ENCODE data around the gene STIMATE.

Gene STIMATE

DNA sequence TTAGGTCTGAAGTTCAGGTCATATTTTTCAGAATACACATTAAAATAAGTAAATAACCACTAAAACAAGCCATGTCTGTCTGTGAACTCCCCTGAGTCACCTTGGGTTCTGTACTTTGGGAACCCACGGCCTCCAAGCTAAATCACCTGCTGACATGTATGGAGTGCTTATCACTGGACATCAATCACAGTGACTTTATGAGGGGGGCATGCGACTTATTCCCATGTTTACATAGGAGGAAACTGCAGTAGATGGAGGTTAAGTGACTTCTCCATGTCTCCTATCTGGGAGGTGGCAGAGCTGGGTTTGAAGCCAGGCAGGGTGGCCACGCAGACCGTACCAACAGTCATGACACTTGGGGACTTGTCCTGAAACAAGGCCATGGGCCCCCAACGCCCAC, 75.0 kb downstream of the STIMATE start:
- TF ChIP-seq, protein P1, sequence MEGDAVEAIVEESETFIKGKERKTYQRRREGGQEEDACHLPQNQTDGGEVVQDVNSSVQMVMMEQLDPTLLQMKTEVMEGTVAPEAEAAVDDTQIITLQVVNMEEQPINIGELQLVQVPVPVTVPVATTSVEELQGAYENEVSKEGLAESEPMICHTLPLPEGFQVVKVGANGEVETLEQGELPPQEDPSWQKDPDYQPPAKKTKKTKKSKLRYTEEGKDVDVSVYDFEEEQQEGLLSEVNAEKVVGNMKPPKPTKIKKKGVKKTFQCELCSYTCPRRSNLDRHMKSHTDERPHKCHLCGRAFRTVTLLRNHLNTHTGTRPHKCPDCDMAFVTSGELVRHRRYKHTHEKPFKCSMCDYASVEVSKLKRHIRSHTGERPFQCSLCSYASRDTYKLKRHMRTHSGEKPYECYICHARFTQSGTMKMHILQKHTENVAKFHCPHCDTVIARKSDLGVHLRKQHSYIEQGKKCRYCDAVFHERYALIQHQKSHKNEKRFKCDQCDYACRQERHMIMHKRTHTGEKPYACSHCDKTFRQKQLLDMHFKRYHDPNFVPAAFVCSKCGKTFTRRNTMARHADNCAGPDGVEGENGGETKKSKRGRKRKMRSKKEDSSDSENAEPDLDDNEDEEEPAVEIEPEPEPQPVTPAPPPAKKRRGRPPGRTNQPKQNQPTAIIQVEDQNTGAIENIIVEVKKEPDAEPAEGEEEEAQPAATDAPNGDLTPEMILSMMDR (IDR thresholded peaks at IDR 0.05), result no peak
- H3K79me2 ChIP-seq, result no peaks in the 10 kb centered on the region
- H3K4me1 ChIP-seq, result no peaks in the 10 kb centered on the region
- H3K4me2 ChIP-seq (ENCODE audit: low read length), result no peak overlapping the region
- H3K36me3 ChIP-seq (ENCODE audit: control insufficient read depth, insufficient read depth, low read length), result no peaks in the 10 kb centered on the region
- H3K27me3 ChIP-seq (ENCODE audit: control insufficient read depth, insufficient read depth, low read length), result no peaks in the 10 kb centered on the region
- no peak overlapping the region for H3K27ac ChIP-seq
- no peak overlapping the region for H3K9ac ChIP-seq
- H3K9me3 ChIP-seq (ENCODE audit: control insufficient read depth, low read length), result no peaks in the 10 kb centered on the region
- no peak overlapping the region for H3K4me3 ChIP-seq (ENCODE audit: low read depth, low read length)
- no peak overlapping the region for H2AFZ ChIP-seq

GRCh38 chr3:52820736-52821135, 76.6 kb downstream of the STIMATE start:
- TF ChIP-seq, protein P1 (IDR thresholded peaks at IDR 0.05), result no peak
- Histone ChIP-seq H3K36me3 (ENCODE audit: control insufficient read depth, insufficient read depth, low read length) (no peaks in the 10 kb centered on the region), H3K9ac (no peak overlapping the region), H2AFZ (no peak overlapping the region), H3K27ac (no peak overlapping the region), H3K4me1 (no peaks in the 10 kb centered on the region), H3K4me3 (ENCODE audit: low read depth, low read length) (no peak overlapping the region), H3K27me3 (ENCODE audit: control insufficient read depth, insufficient read depth, low read length) (no peaks in the 10 kb centered on the region), H3K79me2 (no peaks in the 10 kb centered on the region), H3K9me3 (ENCODE audit: control insufficient read depth, low read length) (no peaks in the 10 kb centered on the region), H3K4me2 (ENCODE audit: low read length) (no peak overlapping the region)

DNA sequence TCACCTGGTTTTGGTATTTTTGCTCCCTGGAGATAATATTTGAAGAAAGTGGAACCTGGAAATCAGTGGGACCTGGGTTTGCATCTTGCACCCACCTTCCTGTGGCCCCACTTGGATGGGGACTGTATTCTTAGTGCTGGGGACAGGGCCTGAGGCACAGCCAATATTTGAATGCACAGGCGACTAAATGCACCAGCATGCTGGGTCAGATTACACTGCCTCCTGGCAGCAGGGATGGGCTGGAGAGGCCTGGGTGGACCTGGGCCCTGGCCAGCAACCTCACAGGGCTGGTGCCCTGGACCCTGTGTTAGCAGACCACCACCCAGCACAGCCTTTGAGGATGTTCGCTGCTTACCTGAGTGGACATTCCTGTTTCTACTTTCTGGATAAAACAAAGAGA, 77.4 kb downstream of the STIMATE start:
- Histone ChIP-seq H3K9me3 (ENCODE audit: control insufficient read depth, low read length) (no peaks in the 10 kb centered on the region), H3K27ac (no peak overlapping the region), H3K9ac (no peak overlapping the region), H3K79me2 (no peaks in the 10 kb centered on the region), H3K4me3 (ENCODE audit: low read depth, low read length) (no peak overlapping the region), H3K4me1 (no peaks in the 10 kb centered on the region), H3K27me3 (ENCODE audit: control insufficient read depth, insufficient read depth, low read length) (no peaks in the 10 kb centered on the region), H3K36me3 (ENCODE audit: control insufficient read depth, insufficient read depth, low read length) (no peaks in the 10 kb centered on the region), H2AFZ (no peak overlapping the region), H3K4me2 (ENCODE audit: low read length) (no peak overlapping the region)
- TF ChIP-seq, protein P1 (IDR thresholded peaks at IDR 0.05), result no peak

- Histone ChIP-seq H2AFZ (no peak overlapping the region), H3K4me2 (ENCODE audit: low read length) (no peak overlapping the region), H3K36me3 (ENCODE audit: control insufficient read depth, insufficient read depth, low read length) (no peaks in the 10 kb centered on the region), H3K9me3 (ENCODE audit: control insufficient read depth, low read length) (no peaks in the 10 kb centered on the region), H3K79me2 (no peaks in the 10 kb centered on the region), H3K27ac (no peak overlapping the region), H3K9ac (no peak overlapping the region), H3K4me3 (ENCODE audit: low read depth, low read length) (no peak overlapping the region), H3K27me3 (ENCODE audit: control insufficient read depth, insufficient read depth, low read length) (no peaks in the 10 kb centered on the region), H3K4me1 (no peaks in the 10 kb centered on the region)
- TF ChIP-seq, protein P1 (IDR thresholded peaks at IDR 0.05), result no peak
Observed at GRCh38 chr3:52817860-52818259, 79.5 kb downstream of the STIMATE start.

DNA sequence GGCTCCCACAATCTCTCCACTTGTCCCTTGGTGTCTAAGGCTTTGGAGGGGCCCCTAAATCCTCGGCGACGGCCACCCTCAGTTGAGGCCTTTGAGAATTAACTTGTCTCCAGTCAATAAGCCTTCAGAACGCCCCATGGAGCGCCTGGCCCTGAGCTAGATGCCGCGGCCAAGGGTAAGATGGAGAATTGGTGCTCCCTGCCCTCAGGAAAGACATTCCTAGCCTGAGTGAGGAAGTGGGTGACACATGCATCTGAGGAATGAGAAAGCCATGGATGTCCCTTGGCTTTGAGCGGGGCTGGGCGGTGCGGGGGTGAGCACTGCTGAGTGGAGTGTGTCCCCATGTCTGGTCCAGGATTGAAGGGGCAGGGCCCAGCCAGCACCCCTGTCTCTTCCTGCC, 80.1 kb downstream of the STIMATE start:
- TF ChIP-seq, protein P1 (IDR thresholded peaks at IDR 0.05), result no peak

More for the DNA sequence above, 80.1 kb downstream of the STIMATE start:
- no peaks in the 10 kb centered on the region for H3K36me3 ChIP-seq (ENCODE audit: control insufficient read depth, insufficient read depth, low read length)
- no peak overlapping the region for H3K27ac ChIP-seq
- no peak overlapping the region for H3K4me2 ChIP-seq (ENCODE audit: low read length)
- no peak overlapping the region for H3K9ac ChIP-seq
- H3K9me3 ChIP-seq (ENCODE audit: control insufficient read depth, low read length), result no peaks in the 10 kb centered on the region
- no peak overlapping the region for H2AFZ ChIP-seq
- H3K79me2 ChIP-seq, result no peaks in the 10 kb centered on the region
- no peaks in the 10 kb centered on the region for H3K4me1 ChIP-seq
- no peaks in the 10 kb centered on the region for H3K27me3 ChIP-seq (ENCODE audit: control insufficient read depth, insufficient read depth, low read length)
- H3K4me3 ChIP-seq (ENCODE audit: low read depth, low read length), result no peak overlapping the region

All from parathyroid adenoma (tissue), 2 donors.